ENCODE data around the gene TTC24.

DNA sequence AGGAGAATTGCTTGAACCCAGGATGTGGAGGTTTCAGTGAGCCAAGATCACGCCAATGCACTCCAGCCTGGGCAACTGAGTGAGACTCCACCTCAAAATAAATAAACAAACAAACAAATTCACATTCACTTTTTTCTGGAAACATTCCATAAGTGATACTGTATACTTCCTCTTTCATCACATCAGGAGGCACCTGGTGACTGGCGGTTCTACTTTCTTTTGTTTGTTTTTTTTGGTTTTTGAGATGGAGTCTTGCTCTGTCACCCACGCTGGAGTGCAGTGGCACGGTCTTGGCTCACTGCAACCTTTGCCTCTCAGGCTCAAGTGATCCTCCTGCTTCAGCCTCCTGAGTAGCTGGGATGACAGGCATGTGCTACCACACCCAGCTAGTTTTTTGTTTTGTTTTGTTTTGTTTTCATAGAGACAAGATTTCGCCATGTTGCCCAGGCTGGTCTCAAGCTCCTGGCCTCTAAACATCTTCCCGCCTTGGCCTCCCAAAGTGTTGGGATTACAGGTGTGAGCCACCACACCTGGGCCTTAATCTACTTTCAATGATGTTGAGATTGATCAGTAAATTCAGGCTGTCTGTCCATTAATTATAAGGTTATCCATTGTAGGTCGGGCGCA lies 50.4 kb downstream of the TTC24 start:
- TF ChIP-seq FOXK2 (IDR thresholded peaks at IDR 0.05): no peak
- TF ChIP-seq ARNT (IDR thresholded peaks at IDR 0.05): no peak
- TF ChIP-seq TARDBP (IDR thresholded peaks at IDR 0.05): no peak

Measured in HEK293T (cell line).